Smooth muscle cell (in vitro differentiated cells): ENCODE results near the gene ZSCAN1. TPM values are rescaled to one million over a fixed set of nuclear protein-coding genes. Genes with fewer than 3 reads are reported as not detected.

Experiments
- DNase-seq: peaks from one replicate; lab custom pipeline; 2025; ENCODE audit not compliant: unreplicated experiment; lab: John Stamatoyannopoulos, UW
- H2AFZ ChIP-seq: fragments of 200-600 bp; sonication (generic); 2 replicates; pipeline ENCODE4 v1.6.0; 2016; ENCODE audit warnings: antibody characterized with exemption, low read depth, mild to moderate bottlenecking
- H3F3A ChIP-seq: fragments of 200-600 bp; sonication (generic); 2 replicates; pipeline ENCODE4 v1.6.0; 2017; ENCODE audit warnings: antibody characterized with exemption, low read depth
- H3K27ac ChIP-seq: fragments of 200-600 bp; sonication (generic); 2 replicates; pipeline ENCODE4 v1.5.1; 2016; ENCODE audit warnings: low read depth, mild to moderate bottlenecking
- H3K27me3 ChIP-seq: fragments of 200-600 bp; sonication (generic); 2 replicates; pipeline ENCODE4 v1.6.1; 2016; ENCODE audit warnings: low read depth, mild to moderate bottlenecking
- H3K36me3 ChIP-seq: fragments of 200-600 bp; sonication (generic); 2 replicates; pipeline ENCODE4 v1.5.1; 2016; ENCODE audit warnings: low read depth
- H3K4me1 ChIP-seq: fragments of 200-600 bp; sonication (generic); 2 replicates; pipeline ENCODE4 v1.5.1; 2016; ENCODE audit warnings: low read depth
- H3K4me2 ChIP-seq: fragments of 200-600 bp; sonication (generic); 2 replicates; pipeline ENCODE4 v1.6.0; 2016; ENCODE audit warnings: mild to moderate bottlenecking
- H3K4me3 ChIP-seq: fragments of 200-600 bp; sonication (generic); 2 replicates; pipeline ENCODE4 v1.5.1; 2016; ENCODE audit warnings: mild to moderate bottlenecking
- H3K79me2 ChIP-seq: fragments of 200-600 bp; sonication (generic); 2 replicates; pipeline ENCODE4 v1.6.0; 2016; ENCODE audit warnings: low read depth, mild to moderate bottlenecking
- H3K9ac ChIP-seq: fragments of 200-600 bp; sonication (generic); 2 replicates; pipeline ENCODE4 v1.6.0; 2016; ENCODE audit warnings: low read depth
- H3K9me3 ChIP-seq: fragments of 200-600 bp; sonication (generic); replicated peaks from 2 replicates; pipeline ENCODE4 v1.5.1; 2016; ENCODE audit warnings: low read depth
- H4K20me1 ChIP-seq: fragments of 200-600 bp; sonication (generic); 2 replicates; pipeline ENCODE4 v1.6.0; 2016; ENCODE audit warnings: low read depth
- CTCF ChIP-seq: fragments of 200-600 bp; sonication (generic); IDR thresholded peaks from 2 replicates; pipeline ENCODE4 v1.5.1; 2017; ENCODE audit warnings: borderline replicate concordance, mild to moderate bottlenecking, antibody characterized with exemption; ENCODE audit not compliant: insufficient read depth, poor library complexity, severe bottlenecking
- WGBS: methylation state at CpG from one replicate; pipeline ENCODE4 v1.1.7; 2016; ENCODE audit warnings: low lambda C conversion rate; 5-methylcytosine and 5-hydroxymethylcytosine counted together
- polyA plus RNA-seq: library from polyadenylated mRNA; unstranded; fragments of >200 nt; fragmentation: Nextera tagmentation; extraction: Ambion mirVana; gene quantifications from 2 replicates; pipeline ENCODE4 v1.2.1, GENCODE V29; 2016
- total RNA-seq: library from RNA; depleted of rRNA; stranded (reverse); fragments of >200 nt; gene quantifications from 2 replicates; pipeline ENCODE4 v1.2.3, GENCODE V29; 2014

ZSCAN1 gene
- total and polyA plus RNA-seq, 2 experiments from 2014 or later = 0.94 TPM; not detected in 1

- no peak overlapping the region for H3K4me2 ChIP-seq
- H3K9ac ChIP-seq = no peak overlapping the region
- 50% methylated on average over 53 of the region's 54 CpGs for WGBS
Measured at GRCh38 chr19:58042495-58043340, 8.9 kb downstream of the ZSCAN1 start.

DNA sequence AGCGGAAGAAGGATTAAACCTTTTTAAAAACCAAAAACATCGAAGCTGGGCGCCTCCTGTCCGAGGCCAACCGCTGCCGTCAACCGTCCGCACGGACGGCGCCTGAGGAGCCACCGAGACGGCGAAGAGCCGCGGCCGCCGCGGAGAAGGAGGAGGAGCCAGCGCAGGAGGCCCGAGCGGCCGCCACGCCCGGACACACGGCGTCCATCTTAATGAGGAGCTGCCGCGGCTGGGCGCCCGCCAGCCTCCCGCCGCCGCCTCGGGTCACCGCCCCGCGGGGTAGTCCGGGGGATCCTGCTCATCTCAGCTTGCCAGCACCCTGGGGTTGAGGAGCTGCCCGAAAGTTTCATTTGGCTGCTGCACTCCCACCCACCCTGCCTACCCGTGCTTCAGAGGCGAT is 10.6 kb downstream of the ZSCAN1 start:
- Histone ChIP-seq H3K4me3 (no peak overlapping the region), H3K36me3 (no peaks in the 10 kb centered on the region), H3K4me1 (no peaks in the 10 kb centered on the region), H3F3A (no peaks in the 10 kb centered on the region), H3K4me2 (no peak overlapping the region), H3K27me3 (no peaks in the 10 kb centered on the region), H3K27ac (no peak overlapping the region), H2AFZ (no peak overlapping the region), H3K9me3 (no peaks in the 10 kb centered on the region), H3K9ac (no peak overlapping the region), H4K20me1 (no peaks in the 10 kb centered on the region), H3K79me2 (no peaks in the 10 kb centered on the region)
- 97% methylated on average over 24 of the region's 42 CpGs for WGBS
- TF ChIP-seq CTCF = no peak
- DNase-seq = no peak

More at GRCh38 chr19:58042495-58043340, 8.9 kb downstream of the ZSCAN1 start:
- no peak for TF ChIP-seq CTCF
- Histone ChIP-seq H3K4me3 (no peak overlapping the region), H3F3A (no peaks in the 10 kb centered on the region), H3K27ac (no peak overlapping the region), H3K27me3 (no peaks in the 10 kb centered on the region), H2AFZ (no peak overlapping the region), H3K9me3 (no peaks in the 10 kb centered on the region), H4K20me1 (no peaks in the 10 kb centered on the region), H3K79me2 (no peaks in the 10 kb centered on the region), H3K36me3 (no peaks in the 10 kb centered on the region), H3K4me1 (no peaks in the 10 kb centered on the region)
- no peak for DNase-seq

DNA sequence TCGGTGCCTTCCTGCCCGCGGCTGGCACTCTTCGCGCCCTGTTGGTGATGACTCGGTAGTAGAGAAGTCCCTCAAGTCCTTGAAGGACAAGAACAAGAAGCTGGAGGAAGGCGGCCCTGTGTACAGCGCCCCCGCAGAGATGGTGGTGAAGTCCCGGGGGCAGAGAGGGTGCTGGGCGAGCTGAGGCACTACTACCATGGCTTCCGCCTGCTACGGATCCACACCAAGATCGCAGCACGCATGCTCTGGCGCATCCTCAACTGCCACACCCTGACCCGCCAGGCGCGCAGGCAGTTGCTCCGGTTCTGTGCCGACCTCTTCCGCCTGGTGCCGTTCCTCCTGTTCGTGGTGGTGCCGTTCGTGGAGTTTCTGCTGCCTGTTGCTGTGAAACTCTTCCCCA is 11.1 kb downstream of the ZSCAN1 start:
- no peaks in the 10 kb centered on the region for H3F3A ChIP-seq
- H3K4me3 ChIP-seq = no peak overlapping the region
- no peak for TF ChIP-seq CTCF
- H3K79me2 ChIP-seq = no peaks in the 10 kb centered on the region
- H3K9me3 ChIP-seq = no peaks in the 10 kb centered on the region
- no peak overlapping the region for H3K9ac ChIP-seq
- no peaks in the 10 kb centered on the region for H3K36me3 ChIP-seq
- H3K4me2 ChIP-seq = no peak overlapping the region
- no peak overlapping the region for H3K27ac ChIP-seq
- H3K4me1 ChIP-seq = no peaks in the 10 kb centered on the region
- WGBS = 96% methylated on average over 26 of the region's 26 CpGs
- H2AFZ ChIP-seq = no peak overlapping the region
- no peak for DNase-seq
- no peaks in the 10 kb centered on the region for H4K20me1 ChIP-seq
- no peaks in the 10 kb centered on the region for H3K27me3 ChIP-seq
